Neural progenitor cell (in vitro differentiated cells): Measurements from ENCODE around the gene NAP1L5. TPM values are rescaled to one million over a fixed set of nuclear protein-coding genes. Genes with fewer than 3 reads are reported as not detected.
A peak's percentile ranks its signal among the peaks of the same experiment; 100 is the strongest.

Experiments
- DNase-seq: peaks from one replicate; pipeline ENCODE4 v3.0.0-alpha.2; 2016; ENCODE audit warnings: low spot score
- H2AFZ ChIP-seq: fragments of 200-600 bp; sonication (generic); replicated peaks from 2 replicates; pipeline ENCODE4 v1.6.1; 2016; ENCODE audit warnings: antibody characterized with exemption
- H3F3A ChIP-seq: fragments of 200-600 bp; sonication (generic); 2 replicates; pipeline ENCODE4 v1.6.1; 2016; ENCODE audit warnings: antibody characterized with exemption, low read depth
- H3K27ac ChIP-seq: fragments of 200-600 bp; sonication (generic); 2 replicates; pipeline ENCODE4 v1.5.1; 2016; ENCODE audit warnings: mild to moderate bottlenecking
- H3K27me3 ChIP-seq: fragments of 200-600 bp; sonication (generic); 2 replicates; pipeline ENCODE4 v1.6.1; 2016; ENCODE audit warnings: mild to moderate bottlenecking, moderate library complexity
- H3K36me3 ChIP-seq: fragments of 200-600 bp; sonication (generic); 2 replicates; pipeline ENCODE4 v1.5.1; 2016
- H3K4me1 ChIP-seq: fragments of 200-600 bp; sonication (generic); 2 replicates; pipeline ENCODE4 v1.6.1; 2016; ENCODE audit warnings: mixed run types
- H3K4me2 ChIP-seq: fragments of 200-600 bp; sonication (generic); 2 replicates; pipeline ENCODE4 v1.6.1; 2016
- H3K4me3 ChIP-seq: fragments of 200-600 bp; sonication (generic); 2 replicates; pipeline ENCODE4 v1.5.1; 2016
- H3K79me2 ChIP-seq: fragments of 200-600 bp; sonication (generic); 2 replicates; pipeline ENCODE4 v1.6.1; 2016; ENCODE audit warnings: low read depth
- H3K9ac ChIP-seq: fragments of 200-600 bp; sonication (generic); 2 replicates; pipeline ENCODE4 v1.6.1; 2016
- H3K9me3 ChIP-seq: fragments of 200-600 bp; sonication (generic); 2 replicates; pipeline ENCODE4 v1.5.1; 2016; ENCODE audit warnings: low read depth
- H4K20me1 ChIP-seq: fragments of 200-600 bp; sonication (generic); 2 replicates; pipeline ENCODE4 v1.6.1; 2016; ENCODE audit warnings: low read depth
- H3K27ac Mint-ChIP-seq: 3 replicates; pipeline ENCODE4 v1.8.0; 2021; ENCODE audit warnings: mixed read lengths
- H3K27me3 Mint-ChIP-seq: 2 replicates; pipeline ENCODE4 v1.8.0; 2022; ENCODE audit warnings: low read depth, mild to moderate bottlenecking, inconsistent platforms, moderate library complexity, mixed read lengths; ENCODE audit not compliant: insufficient read depth
- H3K36me3 Mint-ChIP-seq: 3 replicates; pipeline ENCODE4 v1.8.0; 2021; ENCODE audit warnings: mixed read lengths
- H3K4me1 Mint-ChIP-seq: 3 replicates; pipeline ENCODE4 v1.8.0; 2021; ENCODE audit warnings: mixed read lengths
- H3K4me3 Mint-ChIP-seq: 3 replicates; pipeline ENCODE4 v1.8.0; 2021; ENCODE audit warnings: mild to moderate bottlenecking, moderate library complexity, mixed read lengths
- H3K9me3 Mint-ChIP-seq: 3 replicates; pipeline ENCODE4 v1.8.0; 2020; ENCODE audit warnings: mixed read lengths
- EZH2 ChIP-seq: fragments of 200-600 bp; sonication (generic); IDR thresholded peaks from 2 replicates; pipeline ENCODE4 v1.6.1; 2017; ENCODE audit warnings: antibody characterized with exemption, mild to moderate bottlenecking, moderate library complexity
- EZH2phosphoT487 ChIP-seq: fragments of 200-600 bp; sonication (generic); IDR thresholded peaks from 2 replicates; pipeline ENCODE4 v1.6.1; 2017; ENCODE audit warnings: antibody characterized with exemption
- total RNA-seq: library from RNA; depleted of rRNA; stranded (reverse); fragments of >200 nt; gene quantifications from 2 replicates; pipeline ENCODE4 v1.2.3, GENCODE V29; 2015; ENCODE audit warnings: low replicate concordance
- TF ChIP-seq, protein P1 (sequence below): fragments of 200-600 bp; sonication (generic); IDR thresholded peaks from 2 replicates; pipeline ENCODE4 v1.5.1; 2017; ENCODE audit warnings: antibody characterized with exemption, mild to moderate bottlenecking

Gene NAP1L5
- total RNA-seq, 1 donor from 2014 or later, result 6.9 TPM

- H3K9me3 ChIP-seq, result no peaks in the 10 kb centered on the region
- peak overlapping the region; percentile 96 for H2AFZ ChIP-seq
- no peak for DNase-seq
- Mint-ChIP-seq H3K27ac (no peak overlapping the region), H3K9me3 (no peaks in the 10 kb centered on the region), H3K4me1 (peaks cover 3% of the 10 kb centered on the region), H3K36me3 (no peaks in the 10 kb centered on the region), H3K27me3 (no peaks in the 10 kb centered on the region), H3K4me3 (peak overlapping the region; percentile 84)
- no peaks in the 10 kb centered on the region for H4K20me1 ChIP-seq
- H3K4me3 ChIP-seq, result peak overlapping the region; percentile 73
- no peaks in the 10 kb centered on the region for H3K79me2 ChIP-seq
- H3K27me3 ChIP-seq, result peaks cover 10% of the 10 kb centered on the region
- TF ChIP-seq EZH2phosphoT487 (no peak), EZH2 (no peak)
- TF ChIP-seq, protein P1, sequence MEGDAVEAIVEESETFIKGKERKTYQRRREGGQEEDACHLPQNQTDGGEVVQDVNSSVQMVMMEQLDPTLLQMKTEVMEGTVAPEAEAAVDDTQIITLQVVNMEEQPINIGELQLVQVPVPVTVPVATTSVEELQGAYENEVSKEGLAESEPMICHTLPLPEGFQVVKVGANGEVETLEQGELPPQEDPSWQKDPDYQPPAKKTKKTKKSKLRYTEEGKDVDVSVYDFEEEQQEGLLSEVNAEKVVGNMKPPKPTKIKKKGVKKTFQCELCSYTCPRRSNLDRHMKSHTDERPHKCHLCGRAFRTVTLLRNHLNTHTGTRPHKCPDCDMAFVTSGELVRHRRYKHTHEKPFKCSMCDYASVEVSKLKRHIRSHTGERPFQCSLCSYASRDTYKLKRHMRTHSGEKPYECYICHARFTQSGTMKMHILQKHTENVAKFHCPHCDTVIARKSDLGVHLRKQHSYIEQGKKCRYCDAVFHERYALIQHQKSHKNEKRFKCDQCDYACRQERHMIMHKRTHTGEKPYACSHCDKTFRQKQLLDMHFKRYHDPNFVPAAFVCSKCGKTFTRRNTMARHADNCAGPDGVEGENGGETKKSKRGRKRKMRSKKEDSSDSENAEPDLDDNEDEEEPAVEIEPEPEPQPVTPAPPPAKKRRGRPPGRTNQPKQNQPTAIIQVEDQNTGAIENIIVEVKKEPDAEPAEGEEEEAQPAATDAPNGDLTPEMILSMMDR, result no peak
- H3K27ac ChIP-seq, result no peak overlapping the region
- no peaks in the 10 kb centered on the region for H3K4me1 ChIP-seq
- no peaks in the 10 kb centered on the region for H3F3A ChIP-seq
- no peak overlapping the region for H3K9ac ChIP-seq
- H3K36me3 ChIP-seq, result no peaks in the 10 kb centered on the region
- H3K4me2 ChIP-seq, result peak overlapping the region; percentile 80
These were observed 999 bp downstream of the NAP1L5 start for GRCh38 chr4:88696630-88697029.

GRCh38 chr4:88693792-88694191 is 3.8 kb downstream of the NAP1L5 start:
- Mint-ChIP-seq H3K4me3 (no peak overlapping the region), H3K9me3 (no peaks in the 10 kb centered on the region), H3K27ac (no peak overlapping the region), H3K4me1 (peaks cover 3% of the 10 kb centered on the region), H3K27me3 (no peaks in the 10 kb centered on the region), H3K36me3 (no peaks in the 10 kb centered on the region)
- Histone ChIP-seq H3K79me2 (no peaks in the 10 kb centered on the region), H3K36me3 (no peaks in the 10 kb centered on the region), H3K4me3 (no peak overlapping the region), H4K20me1 (no peaks in the 10 kb centered on the region), H3F3A (no peaks in the 10 kb centered on the region), H3K4me2 (no peak overlapping the region), H3K4me1 (no peaks in the 10 kb centered on the region), H3K9me3 (no peaks in the 10 kb centered on the region), H2AFZ (no peak overlapping the region), H3K27me3 (peaks cover 10% of the 10 kb centered on the region), H3K9ac (no peak overlapping the region), H3K27ac (no peak overlapping the region)
- DNase-seq, result no peak
- TF ChIP-seq EZH2, result no peak
- TF ChIP-seq EZH2phosphoT487, result no peak
- TF ChIP-seq, protein P1, result no peak

DNA sequence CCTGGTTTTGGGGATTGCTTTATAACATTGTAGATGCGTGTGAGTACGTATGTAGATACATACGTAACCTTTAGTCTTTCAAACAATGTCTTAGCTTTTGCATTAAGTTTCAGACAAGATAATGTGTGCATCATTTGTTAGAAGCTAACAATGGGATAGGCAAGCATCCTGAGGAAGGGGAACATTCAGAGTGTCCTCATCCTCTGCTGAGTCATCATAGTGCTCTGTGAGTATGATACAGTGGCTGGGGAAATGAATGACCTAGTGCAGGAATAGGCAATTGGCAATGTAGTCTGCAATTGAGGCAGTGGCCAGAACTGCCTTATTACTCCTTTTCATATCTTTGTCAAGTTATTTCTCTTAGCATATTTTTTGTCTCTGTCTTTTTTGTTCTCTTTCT is 7.3 kb downstream of the NAP1L5 start:
- no peak overlapping the region for H3K9ac ChIP-seq
- H3K4me1 ChIP-seq, result no peaks in the 10 kb centered on the region
- H3K27ac ChIP-seq, result no peak overlapping the region
- H4K20me1 ChIP-seq, result no peaks in the 10 kb centered on the region
- Mint-ChIP-seq H3K4me3 (no peak overlapping the region), H3K27me3 (no peaks in the 10 kb centered on the region), H3K27ac (no peak overlapping the region), H3K36me3 (no peaks in the 10 kb centered on the region), H3K4me1 (no peaks in the 10 kb centered on the region), H3K9me3 (no peaks in the 10 kb centered on the region)
- H3K36me3 ChIP-seq, result no peaks in the 10 kb centered on the region
- no peaks in the 10 kb centered on the region for H3K9me3 ChIP-seq
- H3K79me2 ChIP-seq, result no peaks in the 10 kb centered on the region
- H2AFZ ChIP-seq, result no peak overlapping the region
- H3F3A ChIP-seq, result no peaks in the 10 kb centered on the region
- H3K4me3 ChIP-seq, result no peak overlapping the region
- DNase-seq, result no peak
- H3K4me2 ChIP-seq, result no peak overlapping the region
- H3K27me3 ChIP-seq, result no peaks in the 10 kb centered on the region
- TF ChIP-seq, protein P1, result no peak
- no peak for TF ChIP-seq EZH2phosphoT487
- TF ChIP-seq EZH2, result no peak
